Natural killer cell (primary cell): ENCODE data around the gene TRMT61A. TPM values are rescaled to one million over a fixed set of nuclear protein-coding genes. Genes with fewer than 3 reads are reported as not detected.

Experiments
- ATAC-seq, 3 donors: fragments of 150-1000 bp in 2 of 3; fragments of 200-7000 bp in 1 of 3; cut with Tn5 transposase; 1 replicate in 1 of 3; 2 replicates in 2 of 3; pipeline ENCODE4 v1.10.0; 2021; ENCODE audit warnings: mild to moderate bottlenecking in 2 of 3, moderate library complexity in 2 of 3
- DNase-seq, 2 donors: peaks; one replicate each; pipeline versions ENCODE4 v3.0.0 to v3.0.0-alpha.2; 2013 to 2021; ENCODE audit warnings: mixed read lengths in 1 of 2
- H3K27ac ChIP-seq: one replicate; pipeline ENCODE4 v1.5.1; 2013; ENCODE audit warnings: mild to moderate bottlenecking, low read length
- H3K27me3 ChIP-seq: one replicate; pipeline ENCODE4 v1.6.1; 2013; ENCODE audit warnings: low read length; ENCODE audit not compliant: control insufficient read depth, insufficient read depth
- H3K36me3 ChIP-seq: one replicate; pipeline ENCODE4 v1.6.1; 2013; ENCODE audit warnings: low read length; ENCODE audit not compliant: control insufficient read depth, insufficient read depth
- H3K4me1 ChIP-seq: one replicate; pipeline ENCODE4 v1.6.1; 2013; ENCODE audit warnings: low read length; ENCODE audit not compliant: control insufficient read depth, insufficient read depth
- H3K4me3 ChIP-seq: one replicate; pipeline ENCODE4 v1.5.1; 2013; ENCODE audit warnings: low read length
- H3K9me3 ChIP-seq: one replicate; pipeline ENCODE4 v1.6.1; 2013; ENCODE audit warnings: low read length; ENCODE audit not compliant: control insufficient read depth, insufficient read depth
- H3K27ac Mint-ChIP-seq, 2 donors: one replicate each; pipeline ENCODE4 v1.8.0; 2022; ENCODE audit warnings: mild to moderate bottlenecking in 2 of 2, mixed read lengths in 2 of 2, moderate library complexity in 1 of 2
- H3K27me3 Mint-ChIP-seq, 2 donors: one replicate each; pipeline ENCODE4 v1.8.0; 2022; ENCODE audit warnings: low read depth in 2 of 2, mixed read lengths in 2 of 2
- H3K36me3 Mint-ChIP-seq: one replicate; pipeline ENCODE4 v1.8.0; 2022; ENCODE audit warnings: mixed read lengths
- H3K4me1 Mint-ChIP-seq, 2 donors: one replicate each; pipeline ENCODE4 v1.8.0; 2022; ENCODE audit warnings: mixed read lengths in 2 of 2
- H3K4me3 Mint-ChIP-seq: one replicate; pipeline ENCODE4 v1.8.0; 2022; ENCODE audit warnings: mild to moderate bottlenecking, moderate library complexity, mixed read lengths
- H3K9me3 Mint-ChIP-seq, 2 donors: one replicate each; pipeline ENCODE4 v1.8.0; 2022; ENCODE audit warnings: mixed read lengths in 2 of 2
- WGBS: methylation state at CpG from one replicate; pipeline ENCODE4 v1.1.7; 2013; ENCODE audit warnings: missing lambda C conversion rate; ENCODE audit not compliant: insufficient coverage; 5-methylcytosine and 5-hydroxymethylcytosine counted together
- intact Hi-C: fragments of 100-400 bp; cut with micrococcal nuclease; formaldehyde crosslinking; loops from one replicate; pipeline ENCODE4 v1.14.2; 2022
- total RNA-seq, 4 donors: library from RNA; stranded (reverse); fragments of 120-200 nt in 1 of 4; gene quantifications; one replicate each; pipeline versions ENCODE4 v1.2.3 to v1.2.4, GENCODE V29; 2013 to 2022
- TF ChIP-seq, protein P1 (sequence below): fragments of 200-600 bp; IDR thresholded peaks from one replicate; pipeline ENCODE4 v1.8.0; 2022; ENCODE audit warnings: antibody characterized with exemption

Gene TRMT61A
- total RNA-seq, 3 donors from 2014 or later (not counting 1 experiment from before 2014, with no cell fraction given): 8.1 to 9.4 (median 9.1) TPM

DNA sequence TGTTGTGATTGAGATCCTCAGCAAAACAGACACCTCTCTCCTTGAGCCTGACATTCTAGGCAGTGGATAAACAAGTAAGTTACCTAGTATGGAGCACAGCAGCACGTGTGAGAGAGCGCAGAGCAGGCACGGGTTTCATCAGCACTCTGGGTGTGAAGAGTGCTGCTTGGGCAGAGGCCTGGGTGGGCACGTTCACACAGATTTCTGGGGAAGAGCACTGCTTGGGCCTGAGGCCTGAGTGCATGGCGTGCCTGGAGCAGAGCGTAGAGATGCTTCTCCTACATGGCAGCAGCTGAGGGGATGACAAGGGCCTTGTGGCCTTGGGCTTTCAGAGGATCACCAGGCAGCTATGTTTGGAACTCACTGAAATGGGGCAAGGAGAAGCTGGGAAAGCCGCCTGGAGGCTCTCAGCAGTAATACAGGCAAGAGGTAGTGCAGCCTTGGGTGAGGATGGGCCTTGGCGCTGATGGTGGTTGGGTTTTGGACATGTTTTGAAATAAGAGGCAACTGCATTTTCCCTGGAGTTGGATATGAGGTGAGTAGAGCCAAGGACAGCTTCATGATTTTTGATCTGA, 23.9 kb upstream of the TRMT61A start:
- DNase-seq (no peak), ATAC-seq (no peak)
- intact Hi-C loops: no loop called here
- no peak overlapping the region for H3K4me3 ChIP-seq
- 84% methylated on average over 8 of the region's 8 CpGs for WGBS
- H3K9me3 ChIP-seq: no peaks in the 10 kb centered on the region
- Mint-ChIP-seq H3K27me3 (no peaks in the 10 kb centered on the region), H3K27ac (peak overlapping the region in 1 of 2 donors; percentile 68), H3K4me3 (no peak overlapping the region), H3K36me3 (peaks cover 6% of the 10 kb centered on the region), H3K4me1 (peaks cover 8 to 19% of the 10 kb centered on the region in 2 donors), H3K9me3 (no peaks in the 10 kb centered on the region)
- peaks cover 50% of the 10 kb centered on the region for H3K36me3 ChIP-seq
- TF ChIP-seq, protein P1, sequence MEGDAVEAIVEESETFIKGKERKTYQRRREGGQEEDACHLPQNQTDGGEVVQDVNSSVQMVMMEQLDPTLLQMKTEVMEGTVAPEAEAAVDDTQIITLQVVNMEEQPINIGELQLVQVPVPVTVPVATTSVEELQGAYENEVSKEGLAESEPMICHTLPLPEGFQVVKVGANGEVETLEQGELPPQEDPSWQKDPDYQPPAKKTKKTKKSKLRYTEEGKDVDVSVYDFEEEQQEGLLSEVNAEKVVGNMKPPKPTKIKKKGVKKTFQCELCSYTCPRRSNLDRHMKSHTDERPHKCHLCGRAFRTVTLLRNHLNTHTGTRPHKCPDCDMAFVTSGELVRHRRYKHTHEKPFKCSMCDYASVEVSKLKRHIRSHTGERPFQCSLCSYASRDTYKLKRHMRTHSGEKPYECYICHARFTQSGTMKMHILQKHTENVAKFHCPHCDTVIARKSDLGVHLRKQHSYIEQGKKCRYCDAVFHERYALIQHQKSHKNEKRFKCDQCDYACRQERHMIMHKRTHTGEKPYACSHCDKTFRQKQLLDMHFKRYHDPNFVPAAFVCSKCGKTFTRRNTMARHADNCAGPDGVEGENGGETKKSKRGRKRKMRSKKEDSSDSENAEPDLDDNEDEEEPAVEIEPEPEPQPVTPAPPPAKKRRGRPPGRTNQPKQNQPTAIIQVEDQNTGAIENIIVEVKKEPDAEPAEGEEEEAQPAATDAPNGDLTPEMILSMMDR: no peak
- no peaks in the 10 kb centered on the region for H3K27me3 ChIP-seq
- H3K4me1 ChIP-seq: no peaks in the 10 kb centered on the region
- H3K27ac ChIP-seq: no peak overlapping the region

DNA sequence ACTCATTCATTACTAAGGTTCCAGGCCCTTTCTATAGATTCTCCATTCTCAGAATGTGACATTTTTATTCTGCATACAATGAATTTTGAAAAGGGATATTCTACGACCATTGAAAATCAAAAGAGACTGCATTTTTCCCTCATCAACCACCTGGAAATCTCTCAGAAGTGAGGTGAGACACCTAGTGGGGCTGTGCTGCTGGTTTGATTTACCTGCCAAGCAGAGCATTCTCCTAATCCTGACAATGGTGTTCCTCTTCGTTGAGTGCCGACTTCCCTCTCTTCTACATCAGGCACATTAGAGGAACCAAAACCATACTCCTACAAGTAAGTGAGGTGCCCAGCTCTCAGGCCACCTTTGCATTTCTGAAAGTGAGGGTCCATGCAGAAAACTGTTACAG, 21.2 kb upstream of the TRMT61A start:
- no peak for DNase-seq
- Mint-ChIP-seq H3K36me3 (peaks cover 6% of the 10 kb centered on the region), H3K27me3 (no peaks in the 10 kb centered on the region), H3K9me3 (no peaks in the 10 kb centered on the region), H3K4me3 (no peak overlapping the region), H3K4me1 (peaks cover 5 to 8% of the 10 kb centered on the region in 2 donors), H3K27ac (peak overlapping the region in 1 of 2 donors; percentile 34)
- no peak for ATAC-seq
- Histone ChIP-seq H3K4me1 (no peaks in the 10 kb centered on the region), H3K36me3 (peaks cover 31% of the 10 kb centered on the region), H3K27me3 (no peaks in the 10 kb centered on the region), H3K9me3 (no peaks in the 10 kb centered on the region), H3K27ac (no peak overlapping the region), H3K4me3 (no peak overlapping the region)
- intact Hi-C loops: no loop called here
- WGBS: 69% methylated on average over 3 of the region's 3 CpGs
- TF ChIP-seq, protein P1: no peak

DNA sequence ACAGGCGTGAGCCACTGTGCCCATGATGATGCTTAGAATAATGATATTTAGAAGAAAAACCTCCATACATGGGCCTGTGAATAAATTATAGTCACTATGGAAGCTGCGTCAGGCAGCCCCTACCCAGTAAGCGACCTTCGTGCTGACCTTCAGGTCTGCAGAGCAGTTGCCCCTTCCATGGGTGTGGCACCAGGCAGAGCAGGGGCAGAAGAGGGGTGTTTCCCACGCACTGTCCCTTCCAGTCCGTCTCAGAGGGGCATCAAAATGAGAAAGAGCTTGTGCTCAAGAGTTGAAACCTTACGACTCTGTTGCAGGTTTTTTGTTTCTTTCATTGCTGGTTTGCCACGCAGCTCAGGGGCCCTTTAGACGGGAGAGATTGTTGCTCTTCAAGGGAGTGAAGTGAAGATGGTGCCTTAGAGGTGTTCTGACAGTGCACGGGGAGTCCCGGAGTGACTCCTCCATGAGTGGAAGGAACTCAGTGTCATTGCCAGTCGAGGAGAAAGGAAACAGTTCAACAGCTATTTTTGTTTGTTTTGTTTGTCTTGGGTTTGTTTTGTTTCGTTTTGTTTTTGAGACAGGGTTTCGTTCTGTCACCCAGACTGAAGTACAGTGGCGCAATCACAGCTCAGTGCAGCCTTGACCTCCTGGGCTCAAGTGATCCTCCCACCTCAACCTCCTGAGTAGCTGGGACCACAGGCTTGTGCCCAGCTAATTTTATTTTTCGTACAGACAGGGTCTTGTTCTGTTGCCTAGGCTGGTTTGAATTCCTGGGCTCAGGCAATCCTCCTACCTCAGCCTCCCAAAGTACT, 20.3 kb upstream of the TRMT61A start:
- no peak for DNase-seq
- TF ChIP-seq, protein P1: no peak
- Histone ChIP-seq H3K4me3 (no peak overlapping the region), H3K27ac (no peak overlapping the region), H3K9me3 (no peaks in the 10 kb centered on the region), H3K27me3 (no peaks in the 10 kb centered on the region), H3K4me1 (no peaks in the 10 kb centered on the region), H3K36me3 (peaks cover 21% of the 10 kb centered on the region)
- Mint-ChIP-seq H3K4me1 (peaks cover 5 to 8% of the 10 kb centered on the region in 2 donors), H3K4me3 (no peak overlapping the region), H3K36me3 (peaks cover 6% of the 10 kb centered on the region), H3K27ac (no peak overlapping the region), H3K9me3 (no peaks in the 10 kb centered on the region), H3K27me3 (no peaks in the 10 kb centered on the region)
- intact Hi-C loops: no loop called here
- WGBS: 87% methylated on average over 16 of the region's 16 CpGs
- ATAC-seq: no peak
